ENCODE data around the gene APRT. TPM values are rescaled to one million over a fixed set of nuclear protein-coding genes. Genes with fewer than 3 reads are reported as not detected.

Gene APRT
- total and polyA plus RNA-seq, 9 of the 15 experiments (the other 6 are each of a cell fraction or from before 2014, with no cell fraction given) = 41.7 to 409 (median 146) TPM

DNA sequence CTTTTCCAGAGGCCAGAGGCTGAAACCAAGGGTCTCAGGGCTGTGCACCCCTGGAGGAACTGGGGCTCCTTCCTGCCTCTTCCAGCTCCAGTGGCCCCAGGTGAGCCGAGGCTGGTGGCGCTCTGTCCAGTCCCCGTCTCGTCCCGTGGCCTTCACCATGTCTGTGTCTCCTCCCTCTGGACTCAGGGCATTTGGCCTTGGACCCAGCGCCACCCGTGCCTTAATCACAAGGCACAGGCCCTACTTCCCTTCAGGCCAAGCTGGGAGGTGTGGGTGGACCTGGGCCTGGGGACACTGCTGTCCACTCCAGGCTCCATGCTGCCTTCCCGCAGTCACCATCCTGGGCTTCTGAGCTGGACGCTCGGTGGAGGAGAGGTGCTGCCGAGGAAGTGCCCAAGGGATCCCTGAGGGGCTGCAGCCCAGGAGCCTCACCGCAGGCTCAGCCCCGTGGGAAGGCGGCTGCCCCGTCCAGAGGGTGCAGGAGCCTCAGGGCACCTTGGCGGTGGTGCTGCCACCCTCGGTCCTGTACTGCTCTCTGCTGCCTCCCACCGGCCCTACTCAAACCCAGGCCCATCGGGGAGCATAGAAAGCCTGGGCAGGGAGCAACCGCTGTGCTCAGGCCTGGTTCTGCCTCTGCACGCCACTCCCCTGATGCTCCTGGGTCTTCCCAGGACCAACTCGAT lies 9.6 kb upstream of the APRT start:
- intact Hi-C loops (cut with micrococcal nuclease) = no loop called here
- no peaks in the 10 kb centered on the region for H4K20me1 ChIP-seq (replicated peaks; ENCODE audit: control insufficient read depth, insufficient read depth, low read length)
- H2AFZ ChIP-seq (ENCODE audit: low read depth, low read length) = no peak overlapping the region
- ChIA-PET POLR2A (interaction anchor here (1.2 kb wide), 1 partner anchor 9 kb away, joined by 6 read pairs; no protein-coding TSS in a partner anchor), CTCF (ENCODE audit: low intra/inter-chr PET ratio) (no interaction called here)
- peak; percentile 54 for ATAC-seq
- no peaks in the 10 kb centered on the region for H3K9me1 ChIP-seq (ENCODE audit: control insufficient read depth, insufficient read depth, low read length)
- no TSS peak for BruUV-seq (replicated peaks)
- no peak overlapping the region for H3K4me3 ChIP-seq
- no peaks in the 10 kb centered on the region for H3K79me2 ChIP-seq (ENCODE audit: control insufficient read depth, insufficient read depth, low read length)
- H3K27ac ChIP-seq (ENCODE audit: extremely low read depth, low read depth, low read length) = no peak overlapping the region
- no peak overlapping the region for H3K9ac ChIP-seq (ENCODE audit: insufficient read depth in 1 of 2, low read depth in 2 of 2, low read length in 2 of 2)
- H3K36me3 ChIP-seq (ENCODE audit: control insufficient read depth, insufficient read depth, low read length) = no peaks in the 10 kb centered on the region
- in situ Hi-C loops (cut with MboI) = no loop called here
- no peak for DNase-seq (ENCODE audit: extremely low read depth in 1 of 4, low spot score in 3 of 4)
- no peaks in the 10 kb centered on the region for H3K27me3 ChIP-seq (ENCODE audit: control insufficient read depth in 2 of 2, insufficient read depth in 2 of 2, low read length in 2 of 2)
- 61% methylated on average over 17 of the region's 22 CpGs for WGBS (ENCODE audit: insufficient coverage, low coverage, missing lambda C conversion rate)
- H3K4me2 ChIP-seq (ENCODE audit: insufficient read depth, low read length) = no peak overlapping the region
- no peaks in the 10 kb centered on the region for H3K9me3 ChIP-seq (replicated peaks; ENCODE audit: control insufficient read depth, insufficient read depth, low read depth, low read length)
- no peak for FAIRE-seq
- TF ChIP-seq ATF7 (IDR thresholded peaks at IDR 0.05) = no peak
- TF ChIP-seq POLR2G (IDR thresholded peaks at IDR 0.05; ENCODE audit: low read depth, low read length) = 0 out of 2 replicates have a peak, but pooled peaks have one; percentile 4
- TF ChIP-seq, protein P1, sequence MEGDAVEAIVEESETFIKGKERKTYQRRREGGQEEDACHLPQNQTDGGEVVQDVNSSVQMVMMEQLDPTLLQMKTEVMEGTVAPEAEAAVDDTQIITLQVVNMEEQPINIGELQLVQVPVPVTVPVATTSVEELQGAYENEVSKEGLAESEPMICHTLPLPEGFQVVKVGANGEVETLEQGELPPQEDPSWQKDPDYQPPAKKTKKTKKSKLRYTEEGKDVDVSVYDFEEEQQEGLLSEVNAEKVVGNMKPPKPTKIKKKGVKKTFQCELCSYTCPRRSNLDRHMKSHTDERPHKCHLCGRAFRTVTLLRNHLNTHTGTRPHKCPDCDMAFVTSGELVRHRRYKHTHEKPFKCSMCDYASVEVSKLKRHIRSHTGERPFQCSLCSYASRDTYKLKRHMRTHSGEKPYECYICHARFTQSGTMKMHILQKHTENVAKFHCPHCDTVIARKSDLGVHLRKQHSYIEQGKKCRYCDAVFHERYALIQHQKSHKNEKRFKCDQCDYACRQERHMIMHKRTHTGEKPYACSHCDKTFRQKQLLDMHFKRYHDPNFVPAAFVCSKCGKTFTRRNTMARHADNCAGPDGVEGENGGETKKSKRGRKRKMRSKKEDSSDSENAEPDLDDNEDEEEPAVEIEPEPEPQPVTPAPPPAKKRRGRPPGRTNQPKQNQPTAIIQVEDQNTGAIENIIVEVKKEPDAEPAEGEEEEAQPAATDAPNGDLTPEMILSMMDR (IDR thresholded peaks at IDR 0.05 in 2 of 3, conservative IDR thresholded peaks at IDR 0.05 in 1 of 3; ENCODE audit: insufficient read depth in 2 of 3, low read depth in 1 of 3, low read length in 3 of 3) = peak; percentile 16 to 27 (median 18); a peak in 3 of 6 replicates
- TF ChIP-seq ELF2 (CRISPR knock-in tag; IDR thresholded peaks at IDR 0.05) = no peak
- no peak for TF ChIP-seq ESRRB (CRISPR knock-in tag; IDR thresholded peaks at IDR 0.05; ENCODE audit: borderline replicate concordance)
- no peak for TF ChIP-seq NFIC (IDR thresholded peaks at IDR 0.05)
- TF ChIP-seq HEY1 (CRISPR knock-in tag; IDR thresholded peaks at IDR 0.05; ENCODE audit: borderline replicate concordance) = no peak
- TF ChIP-seq, protein P2, sequence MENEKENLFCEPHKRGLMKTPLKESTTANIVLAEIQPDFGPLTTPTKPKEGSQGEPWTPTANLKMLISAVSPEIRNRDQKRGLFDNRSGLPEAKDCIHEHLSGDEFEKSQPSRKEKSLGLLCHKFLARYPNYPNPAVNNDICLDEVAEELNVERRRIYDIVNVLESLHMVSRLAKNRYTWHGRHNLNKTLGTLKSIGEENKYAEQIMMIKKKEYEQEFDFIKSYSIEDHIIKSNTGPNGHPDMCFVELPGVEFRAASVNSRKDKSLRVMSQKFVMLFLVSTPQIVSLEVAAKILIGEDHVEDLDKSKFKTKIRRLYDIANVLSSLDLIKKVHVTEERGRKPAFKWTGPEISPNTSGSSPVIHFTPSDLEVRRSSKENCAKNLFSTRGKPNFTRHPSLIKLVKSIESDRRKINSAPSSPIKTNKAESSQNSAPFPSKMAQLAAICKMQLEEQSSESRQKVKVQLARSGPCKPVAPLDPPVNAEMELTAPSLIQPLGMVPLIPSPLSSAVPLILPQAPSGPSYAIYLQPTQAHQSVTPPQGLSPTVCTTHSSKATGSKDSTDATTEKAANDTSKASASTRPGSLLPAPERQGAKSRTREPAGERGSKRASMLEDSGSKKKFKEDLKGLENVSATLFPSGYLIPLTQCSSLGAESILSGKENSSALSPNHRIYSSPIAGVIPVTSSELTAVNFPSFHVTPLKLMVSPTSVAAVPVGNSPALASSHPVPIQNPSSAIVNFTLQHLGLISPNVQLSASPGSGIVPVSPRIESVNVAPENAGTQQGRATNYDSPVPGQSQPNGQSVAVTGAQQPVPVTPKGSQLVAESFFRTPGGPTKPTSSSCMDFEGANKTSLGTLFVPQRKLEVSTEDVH (IDR thresholded peaks at IDR 0.05; ENCODE audit: low read depth, partially characterized antibody) = no peak
- peaks cover 0 to 52% of the 10 kb centered on the region in 2 experiments; a peak in 2 of 5 replicates for H3K4me1 ChIP-seq (replicated peaks in 1 of 2; ENCODE audit: control insufficient read depth in 2 of 2, insufficient read depth in 2 of 2, low read length in 2 of 2)
